ENCODE results near the gene SP1.
A peak's percentile ranks its signal among the peaks of the same experiment; 100 is the strongest.
"Not testable (repeated sequence)": the region's sequence is repeated elsewhere in the genome, so short reads cannot be mapped to it uniquely, and the experiment has no call there.

Gene SP1

GRCh38 chr12:53441040-53441833 is 61.3 kb downstream of the SP1 start, which contains the start of gene PRR13:
PRR13 (plus strand) TSS chr12:53441734; CDS start chr12:53442715, 981 bp downstream.
- Histone ChIP-seq H3K9ac (ENCODE audit: low read depth in 1 of 2, low read length in 2 of 2) (peak within 1 kb of the TSS; percentile 92 to 99), H3K36me3 (ENCODE audit: control insufficient read depth in 2 of 2, insufficient read depth in 2 of 2, low read length in 2 of 2) (peaks cover 11 to 17% of the 10 kb centered on the region in 2 donors), H3K9me3 (ENCODE audit: control insufficient read depth in 2 of 2, low read length in 2 of 2) (no peaks in the 10 kb centered on the region), H3K4me1 (ENCODE audit: control insufficient read depth in 2 of 2, insufficient read depth in 2 of 2, low read length in 2 of 2) (peaks cover 11 to 19% of the 10 kb centered on the region in 2 donors), H3K27me3 (ENCODE audit: control insufficient read depth in 2 of 2, insufficient read depth in 2 of 2, low read length in 2 of 2) (no peaks in the 10 kb centered on the region), H3K27ac (ENCODE audit: low read depth in 2 of 2, low read length in 2 of 2) (peak within 1 kb of the TSS; percentile 88 to 92), H3K4me3 (ENCODE audit: low read length in 2 of 2) (peak within 1 kb of the TSS; percentile 98)

GRCh38 chr12:53443955-53444354 is 64.0 kb downstream of the SP1 start:
- Histone ChIP-seq H3K9me3 (ENCODE audit: control insufficient read depth in 2 of 2, low read length in 2 of 2) (no peaks in the 10 kb centered on the region), H3K27ac (ENCODE audit: low read depth in 2 of 2, low read length in 2 of 2) (peak overlapping the region; percentile 23 to 37), H3K4me3 (ENCODE audit: low read length in 2 of 2) (peak overlapping the region; percentile 6 to 44), H3K9ac (ENCODE audit: low read depth in 1 of 2, low read length in 2 of 2) (no peak overlapping the region), H3K36me3 (ENCODE audit: control insufficient read depth in 2 of 2, insufficient read depth in 2 of 2, low read length in 2 of 2) (peaks cover 22 to 24% of the 10 kb centered on the region in 2 donors), H3K27me3 (ENCODE audit: control insufficient read depth in 2 of 2, insufficient read depth in 2 of 2, low read length in 2 of 2) (no peaks in the 10 kb centered on the region), H3K4me1 (ENCODE audit: control insufficient read depth in 2 of 2, insufficient read depth in 2 of 2, low read length in 2 of 2) (peaks cover 11 to 19% of the 10 kb centered on the region in 2 donors)

GRCh38 chr12:53444593-53445325 is 64.8 kb downstream of the SP1 start:
- H3K27me3 ChIP-seq (ENCODE audit: control insufficient read depth in 2 of 2, insufficient read depth in 2 of 2, low read length in 2 of 2); H3K9me3 ChIP-seq (ENCODE audit: control insufficient read depth in 2 of 2, low read length in 2 of 2); H3K27ac ChIP-seq (ENCODE audit: low read depth in 2 of 2, low read length in 2 of 2); H3K4me3 ChIP-seq (ENCODE audit: low read length in 2 of 2): not testable (repeated sequence)
- H3K4me1 ChIP-seq (ENCODE audit: control insufficient read depth in 2 of 2, insufficient read depth in 2 of 2, low read length in 2 of 2): peaks cover 11 to 19% of the 10 kb centered on the region in 2 donors
- H3K9ac ChIP-seq (ENCODE audit: low read depth in 1 of 2, low read length in 2 of 2): peak overlapping the region in 1 of 2 donors; percentile 2
- H3K36me3 ChIP-seq (ENCODE audit: control insufficient read depth in 2 of 2, insufficient read depth in 2 of 2, low read length in 2 of 2): peaks cover 22 to 24% of the 10 kb centered on the region in 2 donors

- Histone ChIP-seq H3K27me3 (ENCODE audit: control insufficient read depth in 2 of 2, insufficient read depth in 2 of 2, low read length in 2 of 2) (no peaks in the 10 kb centered on the region), H3K36me3 (ENCODE audit: control insufficient read depth in 2 of 2, insufficient read depth in 2 of 2, low read length in 2 of 2) (peaks cover 26 to 33% of the 10 kb centered on the region in 2 donors), H3K27ac (ENCODE audit: low read depth in 2 of 2, low read length in 2 of 2) (no peak overlapping the region), H3K4me3 (ENCODE audit: low read length in 2 of 2) (no peak overlapping the region), H3K9me3 (ENCODE audit: control insufficient read depth in 2 of 2, low read length in 2 of 2) (no peaks in the 10 kb centered on the region), H3K9ac (ENCODE audit: low read depth in 1 of 2, low read length in 2 of 2) (no peak overlapping the region), H3K4me1 (ENCODE audit: control insufficient read depth in 2 of 2, insufficient read depth in 2 of 2, low read length in 2 of 2) (peaks cover 12 to 15% of the 10 kb centered on the region in 2 donors)
Observed at GRCh38 chr12:53450936-53451335, 71.0 kb downstream of the SP1 start.

- no peaks in the 10 kb centered on the region for H3K27me3 ChIP-seq (ENCODE audit: control insufficient read depth in 2 of 2, insufficient read depth in 2 of 2, low read length in 2 of 2)
- peak within 1 kb of the TSS; percentile 88 to 90 for H3K9ac ChIP-seq (ENCODE audit: low read depth in 1 of 2, low read length in 2 of 2)
- peak within 1 kb of the TSS; percentile 78 to 94 for H3K4me3 ChIP-seq (ENCODE audit: low read length in 2 of 2)
- peaks cover 12 to 14% of the 10 kb centered on the region in 2 donors for H3K4me1 ChIP-seq (ENCODE audit: control insufficient read depth in 2 of 2, insufficient read depth in 2 of 2, low read length in 2 of 2)
- peaks cover 27 to 35% of the 10 kb centered on the region in 2 donors for H3K36me3 ChIP-seq (ENCODE audit: control insufficient read depth in 2 of 2, insufficient read depth in 2 of 2, low read length in 2 of 2)
- H3K27ac ChIP-seq (ENCODE audit: low read depth in 2 of 2, low read length in 2 of 2): peak within 1 kb of the TSS; percentile 95 to 97
- no peaks in the 10 kb centered on the region for H3K9me3 ChIP-seq (ENCODE audit: control insufficient read depth in 2 of 2, low read length in 2 of 2)
Observed at GRCh38 chr12:53451661-53452158, 71.7 kb downstream of the SP1 start, which contains the start of gene PCBP2. PCBP2 (plus strand) TSS chr12:53452102; CDS start chr12:53454801, 2,699 bp downstream.

GRCh38 chr12:53452159-53453077 is 72.4 kb downstream of the SP1 start:
- Histone ChIP-seq H3K9me3 (ENCODE audit: control insufficient read depth in 2 of 2, low read length in 2 of 2) (no peaks in the 10 kb centered on the region), H3K4me1 (ENCODE audit: control insufficient read depth in 2 of 2, insufficient read depth in 2 of 2, low read length in 2 of 2) (peaks cover 12 to 14% of the 10 kb centered on the region in 2 donors), H3K9ac (ENCODE audit: low read depth in 1 of 2, low read length in 2 of 2) (peak overlapping the region; percentile 88 to 90), H3K4me3 (ENCODE audit: low read length in 2 of 2) (peak overlapping the region; percentile 78 to 94), H3K27ac (ENCODE audit: low read depth in 2 of 2, low read length in 2 of 2) (peak overlapping the region; percentile 95 to 97), H3K36me3 (ENCODE audit: control insufficient read depth in 2 of 2, insufficient read depth in 2 of 2, low read length in 2 of 2) (peaks cover 33 to 41% of the 10 kb centered on the region in 2 donors), H3K27me3 (ENCODE audit: control insufficient read depth in 2 of 2, insufficient read depth in 2 of 2, low read length in 2 of 2) (no peaks in the 10 kb centered on the region)

- H3K36me3 ChIP-seq (ENCODE audit: control insufficient read depth in 2 of 2, insufficient read depth in 2 of 2, low read length in 2 of 2): peaks cover 41 to 51% of the 10 kb centered on the region in 2 donors
- H3K4me3 ChIP-seq (ENCODE audit: low read length in 2 of 2): peak overlapping the region in 1 of 2 donors; percentile 27
- H3K27ac ChIP-seq (ENCODE audit: low read depth in 2 of 2, low read length in 2 of 2): no peak overlapping the region
- H3K27me3 ChIP-seq (ENCODE audit: control insufficient read depth in 2 of 2, insufficient read depth in 2 of 2, low read length in 2 of 2): no peaks in the 10 kb centered on the region
- no peak overlapping the region for H3K9ac ChIP-seq (ENCODE audit: low read depth in 1 of 2, low read length in 2 of 2)
- peaks cover 12 to 14% of the 10 kb centered on the region in 2 donors for H3K4me1 ChIP-seq (ENCODE audit: control insufficient read depth in 2 of 2, insufficient read depth in 2 of 2, low read length in 2 of 2)
- no peaks in the 10 kb centered on the region for H3K9me3 ChIP-seq (ENCODE audit: control insufficient read depth in 2 of 2, low read length in 2 of 2)
Observed at GRCh38 chr12:53453953-53454640, 74.1 kb downstream of the SP1 start.

GRCh38 chr12:53454707-53455106 is 74.7 kb downstream of the SP1 start:
- no peaks in the 10 kb centered on the region for H3K9me3 ChIP-seq (ENCODE audit: control insufficient read depth in 2 of 2, low read length in 2 of 2)
- peaks cover 46 to 57% of the 10 kb centered on the region in 2 donors for H3K36me3 ChIP-seq (ENCODE audit: control insufficient read depth in 2 of 2, insufficient read depth in 2 of 2, low read length in 2 of 2)
- H3K4me1 ChIP-seq (ENCODE audit: control insufficient read depth in 2 of 2, insufficient read depth in 2 of 2, low read length in 2 of 2): peaks cover 12 to 14% of the 10 kb centered on the region in 2 donors
- no peak overlapping the region for H3K4me3 ChIP-seq (ENCODE audit: low read length in 2 of 2)
- no peak overlapping the region for H3K9ac ChIP-seq (ENCODE audit: low read depth in 1 of 2, low read length in 2 of 2)
- no peak overlapping the region for H3K27ac ChIP-seq (ENCODE audit: low read depth in 2 of 2, low read length in 2 of 2)
- H3K27me3 ChIP-seq (ENCODE audit: control insufficient read depth in 2 of 2, insufficient read depth in 2 of 2, low read length in 2 of 2): no peaks in the 10 kb centered on the region

All from mucosa of rectum (tissue), 2 donors.